Mammary epithelial cell (primary cell): ENCODE data around the gene HHIP.

Experiments used
- EZH2 ChIP-seq: IDR thresholded peaks from 2 replicates; pipeline ENCODE4 v1.6.1; 2012; ENCODE audit warnings: low read length, inconsistent platforms, borderline replicate concordance
- TF ChIP-seq, protein P1 (sequence below), 2 donors: IDR thresholded peaks in 1 of 2; conservative IDR thresholded peaks in 1 of 2; 2 replicates each; pipeline ENCODE4 v1.5.1; 2011 to 2012; ENCODE audit warnings: inconsistent platforms in 2 of 2, low read length in 2 of 2, mild to moderate bottlenecking in 2 of 2, control low read depth in 1 of 2, low read depth in 1 of 2; ENCODE audit not compliant: insufficient read depth in 1 of 2; ENCODE audit errors: extremely low read depth in 1 of 2

DNA sequence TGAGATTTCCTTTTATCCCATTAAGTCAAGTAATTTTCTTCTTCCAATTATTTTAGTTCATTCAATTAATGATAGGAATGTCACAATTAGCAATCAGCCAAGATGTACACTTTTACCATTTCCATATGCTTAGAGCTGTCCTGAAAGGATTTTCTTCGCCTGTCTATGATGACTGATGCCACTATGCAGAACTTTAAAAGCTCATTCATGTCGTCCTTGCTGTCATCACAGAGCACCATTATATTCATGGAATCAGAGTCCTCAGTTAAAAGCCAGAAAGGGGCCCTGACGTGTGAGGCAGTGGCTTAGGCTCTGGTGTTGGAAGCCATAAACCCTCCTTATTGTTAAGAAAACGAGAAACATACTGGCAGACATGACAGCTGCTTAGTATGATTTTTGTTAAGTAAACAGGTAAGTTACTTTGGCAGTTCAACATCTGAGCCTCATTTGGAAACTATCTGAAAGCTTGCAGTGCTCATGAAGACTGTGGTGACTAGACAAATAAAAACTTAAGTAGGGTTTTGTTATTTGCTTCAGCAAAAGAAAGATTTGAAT, 73.1 kb downstream of the HHIP start:
- TF ChIP-seq, protein P1, sequence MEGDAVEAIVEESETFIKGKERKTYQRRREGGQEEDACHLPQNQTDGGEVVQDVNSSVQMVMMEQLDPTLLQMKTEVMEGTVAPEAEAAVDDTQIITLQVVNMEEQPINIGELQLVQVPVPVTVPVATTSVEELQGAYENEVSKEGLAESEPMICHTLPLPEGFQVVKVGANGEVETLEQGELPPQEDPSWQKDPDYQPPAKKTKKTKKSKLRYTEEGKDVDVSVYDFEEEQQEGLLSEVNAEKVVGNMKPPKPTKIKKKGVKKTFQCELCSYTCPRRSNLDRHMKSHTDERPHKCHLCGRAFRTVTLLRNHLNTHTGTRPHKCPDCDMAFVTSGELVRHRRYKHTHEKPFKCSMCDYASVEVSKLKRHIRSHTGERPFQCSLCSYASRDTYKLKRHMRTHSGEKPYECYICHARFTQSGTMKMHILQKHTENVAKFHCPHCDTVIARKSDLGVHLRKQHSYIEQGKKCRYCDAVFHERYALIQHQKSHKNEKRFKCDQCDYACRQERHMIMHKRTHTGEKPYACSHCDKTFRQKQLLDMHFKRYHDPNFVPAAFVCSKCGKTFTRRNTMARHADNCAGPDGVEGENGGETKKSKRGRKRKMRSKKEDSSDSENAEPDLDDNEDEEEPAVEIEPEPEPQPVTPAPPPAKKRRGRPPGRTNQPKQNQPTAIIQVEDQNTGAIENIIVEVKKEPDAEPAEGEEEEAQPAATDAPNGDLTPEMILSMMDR (conservative IDR thresholded peaks at IDR 0.05 in 1 of 2, IDR thresholded peaks at IDR 0.05 in 1 of 2; ENCODE audit: extremely low read depth in 1 of 2, insufficient read depth in 1 of 2, low read depth in 1 of 2, low read length in 2 of 2) = no peak
- TF ChIP-seq EZH2 = no peak
